GM18505 (cell line): ENCODE measurements around the gene CLDN19.
"Not testable (repeated sequence)": the region's sequence is repeated elsewhere in the genome, so short reads cannot be mapped to it uniquely, and the experiment has no call there.

ENCODE experiments used
- ATAC-seq: cut with Tn5 transposase; IDR thresholded peaks from one replicate; pipeline ENCODE4 v1.9.1; 2021; ENCODE audit not compliant: unreplicated experiment
- POLR2A ChIP-seq: IDR thresholded peaks from 4 replicates; pipeline ENCODE4 v1.6.1; 2011; ENCODE audit warnings: borderline replicate concordance; ENCODE audit not compliant: insufficient read depth, insufficient read length; ENCODE audit errors: extremely low read depth

CLDN19 gene

GRCh38 chr1:42752284-42752683 is 12.2 kb upstream of the CLDN19 start:
- no peak for ATAC-seq
- no peak for TF ChIP-seq POLR2A

DNA sequence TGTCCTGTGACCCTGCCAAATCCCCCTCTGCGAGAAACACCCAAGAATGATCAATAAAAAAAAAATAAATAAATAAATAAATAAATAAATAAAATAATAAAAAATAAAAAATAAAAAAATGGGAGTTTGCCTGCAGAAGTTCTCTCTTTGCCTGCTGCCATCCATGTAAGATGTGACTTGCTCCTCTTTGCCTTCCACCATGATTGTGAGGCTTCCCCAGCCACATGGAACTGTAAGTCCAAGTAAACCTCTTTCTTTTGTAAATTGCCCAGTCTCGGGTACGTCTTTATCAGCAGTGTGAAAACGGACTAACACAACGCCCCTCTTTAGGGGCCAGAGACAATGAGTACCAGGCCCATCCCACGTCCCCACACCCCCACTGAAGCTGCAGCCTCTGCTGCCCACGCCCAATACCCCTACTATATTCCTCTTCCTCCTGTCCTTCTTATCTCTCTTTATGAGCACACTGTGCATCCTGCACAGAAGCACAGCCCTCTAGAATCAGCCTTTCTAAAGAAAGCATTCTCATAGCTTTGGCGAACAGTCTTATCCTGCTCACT is 11.6 kb upstream of the CLDN19 start:
- not testable (repeated sequence) for ATAC-seq

DNA sequence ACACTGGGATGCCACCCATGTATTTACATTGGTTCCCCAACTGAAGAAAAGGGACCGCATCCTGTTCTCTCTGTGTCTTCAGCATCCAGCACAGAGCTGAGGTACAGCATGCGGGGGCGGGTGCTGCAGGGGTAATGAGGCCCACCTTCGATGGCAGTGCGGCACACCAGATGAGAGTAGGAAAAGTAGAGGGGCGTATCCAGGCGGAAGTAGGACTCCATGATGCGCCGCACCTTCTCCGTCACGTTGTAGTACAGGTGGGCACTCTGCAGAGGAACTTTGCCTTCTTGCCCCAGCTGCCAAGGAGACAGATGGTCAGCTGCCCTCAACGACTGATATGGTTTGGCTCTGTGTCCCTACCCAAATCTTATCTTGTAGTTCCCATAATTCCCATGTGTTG is 10.0 kb upstream of the CLDN19 start:
- no peak for ATAC-seq
- TF ChIP-seq POLR2A, result no peak

GRCh38 chr1:42748461-42749410 is 8.7 kb upstream of the CLDN19 start:
- no peak for ATAC-seq
- no peak for TF ChIP-seq POLR2A

GRCh38 chr1:42748021-42748420 is 8.0 kb upstream of the CLDN19 start:
- no peak for ATAC-seq
- TF ChIP-seq POLR2A, result no peak

- no peak for ATAC-seq
- TF ChIP-seq POLR2A, result no peak
Measured at GRCh38 chr1:42747125-42747524, 7.1 kb upstream of the CLDN19 start.

- no peak for TF ChIP-seq POLR2A
- ATAC-seq, result no peak
Measured at GRCh38 chr1:42746436-42747105, 6.5 kb upstream of the CLDN19 start.

- TF ChIP-seq POLR2A, result no peak
- ATAC-seq, result no peak
Measured at GRCh38 chr1:42745851-42746250, 5.8 kb upstream of the CLDN19 start.

- TF ChIP-seq POLR2A, result no peak
- no peak for ATAC-seq
Measured at GRCh38 chr1:42744148-42744413, 4.0 kb upstream of the CLDN19 start.

DNA sequence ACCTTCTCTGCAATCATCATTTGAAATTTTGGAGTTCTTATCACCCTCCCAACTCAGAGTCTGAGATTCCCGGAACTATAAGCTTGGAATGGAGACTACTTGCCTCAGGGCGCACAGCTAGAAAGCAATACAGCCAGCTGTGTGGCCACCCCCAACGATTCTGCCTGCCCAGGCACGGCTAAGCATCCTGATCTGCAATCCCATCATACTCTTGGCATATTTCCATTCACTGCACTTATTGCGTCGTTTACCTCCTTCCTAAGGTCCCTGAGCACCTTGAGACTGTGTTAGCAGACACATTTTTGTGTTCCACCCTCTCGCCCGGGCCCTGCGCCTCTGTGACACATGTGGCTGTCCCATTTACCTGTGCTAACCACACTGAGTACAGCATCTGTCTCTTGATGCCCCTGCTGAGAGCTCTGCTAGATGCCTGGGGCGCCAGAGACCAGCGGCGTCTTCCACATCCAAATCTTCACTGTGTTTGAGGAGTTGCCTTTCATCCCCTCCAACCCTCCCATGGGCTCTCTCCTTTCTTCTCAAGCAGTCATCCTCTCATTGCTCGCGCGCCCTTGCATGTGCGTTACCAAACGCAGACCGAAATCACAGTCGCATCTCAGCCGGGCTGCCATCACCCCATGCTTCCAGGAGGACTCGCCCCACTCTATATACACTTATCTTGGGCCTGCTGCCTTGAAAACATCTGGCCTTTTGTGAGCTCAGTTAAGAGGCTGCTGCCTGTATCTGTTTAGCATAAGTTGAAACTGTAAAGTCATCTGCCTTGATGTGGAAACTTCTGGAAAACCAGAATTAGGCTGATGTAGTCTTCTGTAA is 3.5 kb upstream of the CLDN19 start:
- no peak for TF ChIP-seq POLR2A
- no peak for ATAC-seq

DNA sequence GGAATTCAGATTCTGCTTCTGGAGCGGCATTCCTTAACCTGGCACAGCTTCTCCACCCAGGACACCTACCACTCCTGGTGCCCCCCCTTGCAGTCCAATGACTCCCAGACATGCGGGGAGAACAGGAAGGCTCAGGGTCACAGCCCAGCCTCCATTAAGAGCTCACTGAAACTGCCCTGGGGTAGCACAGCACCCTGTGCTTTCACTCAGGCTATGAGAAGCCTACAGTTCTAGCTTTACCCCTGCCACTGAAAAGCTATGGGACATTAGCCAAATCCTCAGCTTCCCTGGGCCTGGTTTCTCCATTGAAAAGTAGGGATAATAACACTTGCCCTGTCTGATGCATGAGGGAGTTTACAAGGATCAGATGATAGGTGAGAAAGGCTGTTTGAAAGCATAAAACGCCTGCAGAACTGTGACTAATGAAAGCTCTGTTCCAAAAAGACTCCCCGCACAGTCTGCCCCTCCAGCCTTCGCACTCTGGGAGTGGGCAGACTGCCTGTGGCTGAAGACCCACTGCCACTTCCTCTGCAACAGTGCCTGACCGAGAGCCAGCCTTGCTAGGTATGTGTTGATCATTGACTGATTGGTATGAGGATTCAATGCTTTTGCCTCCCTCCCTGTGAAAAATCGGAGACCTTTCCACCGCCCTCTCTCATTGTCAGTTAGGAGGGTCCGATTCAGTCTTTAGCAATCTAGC is 2.7 kb upstream of the CLDN19 start:
- TF ChIP-seq POLR2A, result no peak
- no peak for ATAC-seq

DNA sequence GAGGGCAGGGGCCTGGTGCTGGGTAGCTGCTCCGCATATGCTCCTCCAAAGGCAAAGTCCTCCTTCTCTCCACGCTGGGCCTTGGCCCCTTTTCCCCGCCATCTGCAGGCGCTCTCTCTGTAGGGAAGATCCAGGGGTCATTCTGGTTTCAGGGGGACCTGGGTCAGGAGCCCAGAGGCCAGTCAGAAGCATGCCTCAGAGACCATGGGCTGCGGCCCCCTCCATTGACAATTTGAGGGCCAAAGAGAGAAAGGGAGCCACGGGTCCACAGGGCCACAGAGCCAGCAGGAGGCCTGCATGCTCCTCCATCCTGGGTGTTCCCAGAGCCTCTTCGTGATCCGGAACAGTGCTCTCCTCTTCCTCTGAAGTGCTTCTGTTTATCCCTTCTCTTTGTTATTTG is 2.1 kb upstream of the CLDN19 start:
- no peak for ATAC-seq
- no peak for TF ChIP-seq POLR2A

DNA sequence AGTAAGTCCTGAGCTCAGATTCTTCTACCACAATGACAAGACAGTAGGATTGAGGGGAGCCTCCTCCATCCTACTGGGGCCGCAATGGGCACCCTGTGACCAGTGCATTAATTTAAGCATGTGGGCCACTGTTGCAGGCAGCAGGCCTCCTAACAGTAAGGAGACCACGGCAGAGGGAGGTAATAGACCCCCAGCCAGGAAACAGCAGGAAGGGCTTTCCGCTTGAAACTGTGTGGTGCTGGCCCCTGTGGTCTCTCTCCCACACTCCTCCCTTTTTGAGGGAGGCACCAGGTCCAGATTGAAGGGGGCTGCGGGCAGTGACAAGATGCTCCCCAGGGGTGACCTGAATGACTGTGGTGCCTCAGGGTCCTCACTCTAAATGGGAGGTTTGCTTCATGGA is 1.7 kb upstream of the CLDN19 start:
- ATAC-seq, result no peak
- no peak for TF ChIP-seq POLR2A
